Measurements from ENCODE around the gene RTN4. TPM values are rescaled to one million over a fixed set of nuclear protein-coding genes. Genes with fewer than 3 reads are reported as not detected.

RTN4 gene
- total RNA-seq, 1 experiment from 2014 or later, result 200 TPM

DNA sequence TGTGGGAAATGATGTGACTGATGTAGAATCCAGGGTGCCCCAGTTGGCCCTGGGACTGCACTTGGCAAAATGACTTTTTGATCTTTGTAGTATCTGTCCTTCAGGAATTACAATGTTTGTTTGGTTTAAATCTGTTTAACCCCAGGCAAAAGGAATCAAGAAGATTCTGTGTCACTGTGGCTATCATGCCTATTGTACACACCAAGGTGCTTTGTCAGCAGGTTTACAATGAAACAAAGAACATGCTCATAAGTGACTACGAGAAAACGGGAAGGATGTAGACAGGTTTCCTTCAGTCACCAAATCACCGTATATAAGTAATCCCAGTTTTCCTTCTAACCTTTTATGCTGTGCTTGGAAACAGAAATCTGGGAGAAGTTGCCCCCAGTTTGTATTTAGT, 109.5 kb downstream of the RTN4 start:
- Histone ChIP-seq H2AK5ac (ENCODE audit: insufficient read length, low read length) (no peak overlapping the region), H3K27ac (ENCODE audit: insufficient read length, low read depth, low read length) (no peak overlapping the region), H4K91ac (ENCODE audit: insufficient read length, low read depth, low read length) (no peak overlapping the region), H2BK120ac (ENCODE audit: low read depth, low read length, poor library complexity, severe bottlenecking) (no peak overlapping the region), H3K9me3 (ENCODE audit: control insufficient read depth, low read depth, low read length) (no peaks in the 10 kb centered on the region), H3K18ac (ENCODE audit: insufficient read length, low read depth, low read length) (no peak overlapping the region), H3K4me2 (ENCODE audit: insufficient read depth, insufficient read length, low read length) (no peak overlapping the region), H2BK20ac (ENCODE audit: low read depth, low read length, poor library complexity, severe bottlenecking) (no peak overlapping the region), H3K4ac (ENCODE audit: low read depth, low read length) (no peak overlapping the region), H4K20me1 (ENCODE audit: control insufficient read depth, insufficient read depth, insufficient read length) (no peaks in the 10 kb centered on the region), H3K27me3 (ENCODE audit: insufficient read depth, low read length) (no peaks in the 10 kb centered on the region), H3K23me2 (ENCODE audit: insufficient read length, low read depth, low read length, poor library complexity, severe bottlenecking) (no peaks in the 10 kb centered on the region), H4K5ac (ENCODE audit: insufficient read length, low read depth, low read length) (no peak overlapping the region), H2BK12ac (ENCODE audit: insufficient read length, low read depth, low read length) (no peak overlapping the region), H3K9ac (ENCODE audit: extremely low read depth, insufficient read length, low read length) (no peak overlapping the region), H3K4me1 (ENCODE audit: insufficient read depth, low read length) (no peaks in the 10 kb centered on the region), H3T11ph (ENCODE audit: low read length) (no peak overlapping the region), H4K8ac (replicated peaks; ENCODE audit: insufficient read length, low read depth, low read length) (no peak overlapping the region), H3K79me1 (ENCODE audit: insufficient read depth, low read depth, low read length, poor library complexity, severe bottlenecking) (no peaks in the 10 kb centered on the region), H2BK15ac (ENCODE audit: low read depth, low read length) (no peak overlapping the region), H3K79me2 (ENCODE audit: insufficient read depth, low read length) (no peaks in the 10 kb centered on the region), H3K23ac (ENCODE audit: insufficient read length, low read depth, low read length) (no peak overlapping the region), H3K14ac (ENCODE audit: insufficient read depth, low read length) (no peak overlapping the region), H3K56ac (ENCODE audit: insufficient read length, low read depth, low read length) (no peak overlapping the region), H2BK5ac (ENCODE audit: insufficient read length, low read length) (no peak overlapping the region), H2AFZ (ENCODE audit: low read length) (no peak overlapping the region)
- no peak overlapping the region for H3K27ac Mint-ChIP-seq
- H3K4me3 Mint-ChIP-seq, result no peak overlapping the region
- H3K36me3 Mint-ChIP-seq (ENCODE audit: insufficient read depth in 1 of 3, low read depth in 3 of 3), result peaks cover 4 to 6% (median 4%) of the 10 kb centered on the region in 3 experiments; a peak in 6 of 7 replicates
- no peak for DNase-seq
- TF ChIP-seq, protein P1, sequence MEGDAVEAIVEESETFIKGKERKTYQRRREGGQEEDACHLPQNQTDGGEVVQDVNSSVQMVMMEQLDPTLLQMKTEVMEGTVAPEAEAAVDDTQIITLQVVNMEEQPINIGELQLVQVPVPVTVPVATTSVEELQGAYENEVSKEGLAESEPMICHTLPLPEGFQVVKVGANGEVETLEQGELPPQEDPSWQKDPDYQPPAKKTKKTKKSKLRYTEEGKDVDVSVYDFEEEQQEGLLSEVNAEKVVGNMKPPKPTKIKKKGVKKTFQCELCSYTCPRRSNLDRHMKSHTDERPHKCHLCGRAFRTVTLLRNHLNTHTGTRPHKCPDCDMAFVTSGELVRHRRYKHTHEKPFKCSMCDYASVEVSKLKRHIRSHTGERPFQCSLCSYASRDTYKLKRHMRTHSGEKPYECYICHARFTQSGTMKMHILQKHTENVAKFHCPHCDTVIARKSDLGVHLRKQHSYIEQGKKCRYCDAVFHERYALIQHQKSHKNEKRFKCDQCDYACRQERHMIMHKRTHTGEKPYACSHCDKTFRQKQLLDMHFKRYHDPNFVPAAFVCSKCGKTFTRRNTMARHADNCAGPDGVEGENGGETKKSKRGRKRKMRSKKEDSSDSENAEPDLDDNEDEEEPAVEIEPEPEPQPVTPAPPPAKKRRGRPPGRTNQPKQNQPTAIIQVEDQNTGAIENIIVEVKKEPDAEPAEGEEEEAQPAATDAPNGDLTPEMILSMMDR (conservative IDR thresholded peaks at IDR 0.05), result no peak
- peaks cover 2 to 3% of the 10 kb centered on the region in 2 experiments; a peak in 2 of 4 replicates for H3K4me1 Mint-ChIP-seq
- H3K27me3 Mint-ChIP-seq (ENCODE audit: low read depth), result peaks cover 2% of the 10 kb centered on the region
- no CpG with 5 or more reads among the region's 3 CpGs for WGBS (ENCODE audit: extremely low coverage, insufficient read length, low lambda C conversion rate)
- peaks cover 16 to 17% of the 10 kb centered on the region in 2 experiments for H3K9me3 Mint-ChIP-seq

Measured in H9 (cell line).